NCI-H1417 (cell line): Measurements from ENCODE around the gene PRDX6.
A peak's percentile ranks its signal among the peaks of the same experiment; 100 is the strongest.
"Not testable (repeated sequence)": the region's sequence is repeated elsewhere in the genome, so short reads cannot be mapped to it uniquely, and the experiment has no call there.

ENCODE experiments used
- DNase-seq, 3 experiments: peaks; one replicate each; lab custom pipeline; 2025; lab: John Stamatoyannopoulos, UW

PRDX6 gene

GRCh38 chr1:173469656-173470055 lies 7.5 kb upstream of the PRDX6 start:
- DNase-seq: no peak

GRCh38 chr1:173470608-173471007 lies 6.5 kb upstream of the PRDX6 start:
- no peak for DNase-seq

GRCh38 chr1:173473599-173474011 lies 3.5 kb upstream of the PRDX6 start:
- no peak for DNase-seq

GRCh38 chr1:173474097-173474779 lies 2.9 kb upstream of the PRDX6 start:
- DNase-seq: no peak

GRCh38 chr1:173474780-173475421 lies 2.2 kb upstream of the PRDX6 start:
- DNase-seq: not testable (repeated sequence)

GRCh38 chr1:173475564-173476196 lies 1.5 kb upstream of the PRDX6 start:
- peak in 2 of 3 experiments; percentile 25 to 52 for DNase-seq

GRCh38 chr1:173476197-173476664 lies 904 bp upstream of the PRDX6 start:
- DNase-seq: peak in 1 of 3 experiments; percentile 56

- DNase-seq: peak; percentile 91 to 98 (median 95)
Observed at GRCh38 chr1:173476665-173477285, 360 bp upstream of the PRDX6 start.

- DNase-seq: peak in 1 of 3 experiments; percentile 48
Observed at GRCh38 chr1:173478094-173478674, 1.0 kb downstream of the PRDX6 start.

- DNase-seq: no peak
Observed at GRCh38 chr1:173479649-173480048, 2.5 kb downstream of the PRDX6 start.

- DNase-seq: no peak
Observed at GRCh38 chr1:173481195-173481772, 4.1 kb downstream of the PRDX6 start.

- DNase-seq: no peak
Observed at GRCh38 chr1:173482683-173483082, 5.5 kb downstream of the PRDX6 start.

GRCh38 chr1:173484276-173484675 lies 7.1 kb downstream of the PRDX6 start:
- DNase-seq: no peak

GRCh38 chr1:173485401-173485800 lies 8.3 kb downstream of the PRDX6 start:
- no peak for DNase-seq

- no peak for DNase-seq
Observed at GRCh38 chr1:173488001-173488400, 10.9 kb downstream of the PRDX6 start.

- DNase-seq: no peak
Observed at GRCh38 chr1:173489149-173489600, 12.0 kb downstream of the PRDX6 start.

GRCh38 chr1:173489929-173490328 lies 12.8 kb downstream of the PRDX6 start:
- no peak for DNase-seq

GRCh38 chr1:173491508-173491907 lies 14.4 kb downstream of the PRDX6 start:
- DNase-seq: no peak

- not testable (repeated sequence) for DNase-seq
Observed at GRCh38 chr1:173493125-173493524, 16.0 kb downstream of the PRDX6 start.

- no peak for DNase-seq
Observed at GRCh38 chr1:173495609-173496267, 18.6 kb downstream of the PRDX6 start.

- DNase-seq: no peak
Observed at GRCh38 chr1:173496757-173497320, 19.7 kb downstream of the PRDX6 start.
